Fibroblast of upper back skin (primary cell): ENCODE measurements around the gene CST3.
"Not testable (repeated sequence)": the region's sequence is repeated elsewhere in the genome, so short reads cannot be mapped to it uniquely, and the experiment has no call there.

Source experiments
- DNase-seq: peaks from one replicate; pipeline ENCODE4 v3.0.0-alpha.2; 2013

The CST3 gene

DNA sequence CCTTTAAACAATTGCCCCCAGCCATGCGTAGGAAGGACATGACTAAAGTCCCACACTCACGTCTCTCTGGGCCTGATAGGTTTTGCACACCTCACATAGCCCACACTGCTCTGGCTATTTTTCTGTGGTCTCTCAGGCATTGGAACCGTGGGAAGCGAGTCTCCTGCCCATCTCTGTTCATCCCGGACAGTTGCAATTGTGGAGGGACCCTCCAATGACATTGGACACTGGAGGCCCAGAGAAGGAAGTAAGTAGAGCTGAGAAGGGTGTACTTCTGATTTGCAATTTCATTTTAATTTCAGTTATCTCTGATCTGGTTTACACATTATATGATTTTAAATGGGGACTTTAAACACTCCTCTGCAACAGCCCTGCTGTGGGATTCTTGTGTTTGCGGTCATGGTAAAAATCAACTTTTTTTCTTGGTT, 23.3 kb upstream of the CST3 start:
- DNase-seq, result no peak

GRCh38 chr20:23659989-23660837, 22.5 kb upstream of the CST3 start:
- DNase-seq, result peak; percentile 35

GRCh38 chr20:23659610-23659988, 21.8 kb upstream of the CST3 start:
- not testable (repeated sequence) for DNase-seq

DNA sequence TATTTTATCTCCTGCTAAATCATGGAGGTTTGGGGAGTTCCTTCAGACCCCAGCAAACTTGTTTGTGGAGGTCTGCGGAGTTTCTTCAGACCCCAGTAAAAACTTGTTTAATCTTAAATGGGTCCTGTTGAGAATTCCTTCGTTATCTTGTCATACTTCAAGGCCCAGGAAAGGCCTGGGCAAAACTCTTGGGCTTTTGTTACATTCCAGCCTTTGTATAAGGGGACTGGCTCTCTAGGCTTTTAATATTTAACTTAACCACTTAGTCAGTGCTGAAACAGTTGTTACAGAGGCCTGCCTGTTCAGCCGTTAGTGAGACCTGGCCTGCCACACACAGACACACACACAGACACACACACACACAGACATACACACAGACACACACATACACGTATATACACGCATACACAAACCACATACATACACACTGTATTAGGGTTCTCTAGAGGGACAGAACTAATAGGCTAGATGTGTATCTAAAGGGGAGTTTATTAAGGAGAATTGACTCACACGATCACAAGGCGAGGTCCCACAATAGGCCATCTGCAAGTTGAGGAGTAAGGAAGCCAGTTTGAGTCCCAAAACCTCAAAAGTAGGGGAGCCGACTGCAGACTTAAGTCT, 21.3 kb upstream of the CST3 start:
- DNase-seq, result no peak

- no peak for DNase-seq
Observed at GRCh38 chr20:23658336-23658735, 20.6 kb upstream of the CST3 start.

- no peak for DNase-seq
Observed at GRCh38 chr20:23657202-23657601, 19.4 kb upstream of the CST3 start.

- no peak for DNase-seq
Observed at GRCh38 chr20:23656372-23656771, 18.6 kb upstream of the CST3 start.

- no peak for DNase-seq
Observed at GRCh38 chr20:23655491-23656211, 17.9 kb upstream of the CST3 start.

- DNase-seq, result no peak
Observed at GRCh38 chr20:23654717-23655116, 17.0 kb upstream of the CST3 start.

- no peak for DNase-seq
Observed at GRCh38 chr20:23654000-23654399, 16.2 kb upstream of the CST3 start.

GRCh38 chr20:23653400-23653938, 15.7 kb upstream of the CST3 start:
- no peak for DNase-seq

DNA sequence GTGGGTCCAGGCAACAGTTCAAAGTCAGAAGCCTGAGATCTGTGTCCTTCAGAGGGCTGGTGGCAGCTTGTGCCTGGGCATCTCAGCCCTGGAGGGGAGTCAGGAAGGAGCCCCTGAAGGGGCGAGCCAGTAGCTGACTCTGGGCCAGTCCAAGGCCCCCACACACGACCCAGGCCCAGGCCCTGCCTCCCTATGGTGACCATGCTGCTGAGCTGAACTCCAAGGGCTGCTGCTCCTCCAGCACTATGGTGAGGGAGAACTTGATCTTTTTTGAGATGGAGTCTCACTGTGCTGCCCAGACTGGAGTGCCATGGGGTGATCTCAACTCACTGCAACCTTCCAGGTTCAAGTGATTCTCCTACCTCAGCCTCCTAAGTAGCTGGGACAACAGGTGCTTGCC, 15.2 kb upstream of the CST3 start:
- DNase-seq, result no peak

DNA sequence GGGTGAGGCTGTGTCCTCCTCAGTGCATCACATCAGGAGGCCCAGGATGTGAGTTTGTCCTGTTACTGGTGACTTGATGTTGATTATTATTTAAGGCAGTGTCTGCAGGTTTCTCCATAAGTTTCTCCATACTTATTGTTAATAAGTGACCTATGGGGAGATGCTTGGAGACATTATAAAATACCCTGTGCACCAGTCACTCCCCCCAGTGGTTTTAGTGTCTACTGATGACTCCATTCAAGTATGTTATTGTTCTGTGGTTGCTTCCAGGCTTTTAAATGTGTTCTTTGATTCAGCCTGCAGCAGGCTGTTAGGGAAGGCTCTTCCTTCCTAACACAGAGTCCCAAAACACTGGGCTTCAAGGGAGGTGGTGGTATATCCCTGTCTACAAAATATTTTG, 14.6 kb upstream of the CST3 start:
- DNase-seq, result peak; percentile 10

DNA sequence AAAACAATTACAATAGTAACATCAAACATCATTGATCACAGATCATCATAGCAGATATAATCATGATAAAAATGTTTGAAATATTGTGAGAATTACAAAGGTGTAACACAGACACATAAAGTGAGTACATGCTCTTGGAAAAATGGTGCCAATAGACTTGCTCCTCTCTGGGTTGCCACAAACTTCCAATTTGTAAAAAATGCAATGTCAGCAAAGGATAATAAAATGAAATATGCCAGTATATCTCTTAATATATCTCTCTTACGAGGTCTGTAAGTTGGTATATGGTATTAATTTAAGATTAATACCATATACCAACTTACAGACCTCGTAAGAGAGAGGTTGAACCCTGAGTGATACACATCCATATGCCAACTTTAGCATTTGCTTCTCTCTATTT, 13.4 kb upstream of the CST3 start:
- DNase-seq, result no peak

DNA sequence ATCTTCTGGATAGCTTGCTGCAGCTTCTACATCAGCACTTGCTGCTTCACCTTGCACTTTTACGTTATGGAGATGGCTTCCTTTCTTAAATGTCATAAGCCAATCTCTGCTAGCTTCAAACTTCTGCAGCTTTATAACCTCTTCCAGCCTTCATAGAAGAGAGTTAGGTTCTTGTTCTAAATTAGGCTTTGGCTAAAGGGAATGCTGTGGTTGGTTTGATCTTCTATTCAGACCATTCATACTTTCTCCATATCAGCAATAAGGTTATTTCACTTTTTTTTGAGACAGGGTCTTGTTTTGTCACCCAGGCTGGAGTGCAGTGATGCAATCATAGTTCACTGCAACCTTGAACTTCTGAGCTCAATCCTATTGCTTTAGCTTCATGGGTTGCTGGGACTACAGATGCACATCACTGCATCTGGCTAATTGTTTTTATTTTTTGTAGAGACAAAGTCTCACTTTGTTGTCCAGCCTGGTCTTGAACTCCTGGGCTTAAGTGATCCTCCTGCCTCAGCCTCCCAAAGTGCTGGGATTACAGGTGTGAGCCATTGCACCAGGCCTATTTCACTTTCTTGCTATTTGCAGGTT, 12.2 kb upstream of the CST3 start:
- no peak for DNase-seq

- DNase-seq, result no peak
Observed at GRCh38 chr20:23649242-23649641, 11.5 kb upstream of the CST3 start.

GRCh38 chr20:23647346-23647745, 9.6 kb upstream of the CST3 start:
- no peak for DNase-seq

GRCh38 chr20:23646106-23646873, 8.5 kb upstream of the CST3 start:
- no peak for DNase-seq

DNA sequence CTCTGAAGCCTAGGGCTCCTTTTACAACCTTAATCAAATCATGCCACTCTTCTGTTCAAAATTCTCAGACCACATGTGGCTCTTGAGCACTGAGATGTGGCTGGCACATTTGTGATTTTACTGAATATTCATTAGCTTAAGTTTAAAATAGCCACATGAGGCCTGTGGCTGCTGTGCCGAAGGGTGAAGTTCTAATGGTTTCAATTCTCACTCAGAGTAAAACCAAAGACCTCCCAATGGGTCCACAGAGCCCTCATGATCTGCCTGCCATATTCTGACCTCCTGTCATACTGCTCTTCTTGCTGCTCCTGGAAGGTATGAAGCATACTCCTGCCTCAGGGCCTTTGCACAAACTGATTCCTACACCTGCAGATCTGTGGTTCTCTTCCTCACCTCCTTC, 7.8 kb upstream of the CST3 start:
- no peak for DNase-seq

DNA sequence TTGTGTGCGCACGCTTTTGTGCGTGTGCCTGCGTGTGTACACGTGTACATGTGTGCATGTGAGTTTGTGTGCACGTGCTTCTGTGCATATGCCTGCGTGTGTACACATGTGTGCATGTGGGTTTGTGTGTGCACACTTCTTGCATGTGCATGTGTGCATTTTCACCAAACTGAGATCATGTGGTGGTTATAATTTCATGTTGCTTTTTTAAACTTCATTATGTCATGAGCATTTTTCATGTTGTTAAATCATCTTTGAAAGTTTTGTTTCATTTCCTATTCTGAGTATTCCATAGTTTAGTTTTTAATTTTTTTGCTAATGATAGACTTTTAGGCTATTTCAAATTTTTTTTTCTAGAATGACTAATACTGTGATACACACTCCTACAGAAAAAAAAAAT, 6.4 kb upstream of the CST3 start:
- no peak for DNase-seq

GRCh38 chr20:23643659-23644058, 5.9 kb upstream of the CST3 start:
- no peak for DNase-seq

- DNase-seq, result peak; percentile 44
Observed at GRCh38 chr20:23641936-23642751, 4.4 kb upstream of the CST3 start.
